Mesodermal cell (in vitro differentiated cells): Measurements from ENCODE around the gene DGAT2.

ENCODE experiments used
- H3K27ac ChIP-seq: 2 replicates; pipeline ENCODE4 v1.7.0; 2013; ENCODE audit warnings: mild to moderate bottlenecking, low read depth, low read length, moderate library complexity; ENCODE audit not compliant: severe bottlenecking
- H3K36me3 ChIP-seq: 2 replicates; pipeline ENCODE4 v1.7.1; 2013; ENCODE audit warnings: mild to moderate bottlenecking, low read length, moderate library complexity; ENCODE audit not compliant: control insufficient read depth, insufficient read depth
- H3K4me1 ChIP-seq: one replicate; pipeline ENCODE4 v1.7.1; 2013; ENCODE audit warnings: mild to moderate bottlenecking, low read length; ENCODE audit not compliant: insufficient read depth, control insufficient read depth, poor library complexity, severe bottlenecking
- H3K4me3 ChIP-seq: 2 replicates; pipeline ENCODE4 v1.7.0; 2013; ENCODE audit warnings: low read length, control low read depth, mild to moderate bottlenecking; ENCODE audit not compliant: insufficient read depth, poor library complexity, severe bottlenecking; ENCODE audit errors: extremely low read depth
- H3K9me3 ChIP-seq: 2 replicates; pipeline ENCODE4 v1.7.1; 2013; ENCODE audit warnings: mild to moderate bottlenecking, low read length, moderate library complexity; ENCODE audit not compliant: control insufficient read depth
- WGBS, 2 experiments: methylation state at CpG; one replicate each; pipeline ENCODE4 v1.1.5; 2013; ENCODE audit warnings: missing lambda C conversion rate in 2 of 2; ENCODE audit not compliant: insufficient coverage in 2 of 2; 5-methylcytosine and 5-hydroxymethylcytosine counted together

Gene DGAT2

DNA sequence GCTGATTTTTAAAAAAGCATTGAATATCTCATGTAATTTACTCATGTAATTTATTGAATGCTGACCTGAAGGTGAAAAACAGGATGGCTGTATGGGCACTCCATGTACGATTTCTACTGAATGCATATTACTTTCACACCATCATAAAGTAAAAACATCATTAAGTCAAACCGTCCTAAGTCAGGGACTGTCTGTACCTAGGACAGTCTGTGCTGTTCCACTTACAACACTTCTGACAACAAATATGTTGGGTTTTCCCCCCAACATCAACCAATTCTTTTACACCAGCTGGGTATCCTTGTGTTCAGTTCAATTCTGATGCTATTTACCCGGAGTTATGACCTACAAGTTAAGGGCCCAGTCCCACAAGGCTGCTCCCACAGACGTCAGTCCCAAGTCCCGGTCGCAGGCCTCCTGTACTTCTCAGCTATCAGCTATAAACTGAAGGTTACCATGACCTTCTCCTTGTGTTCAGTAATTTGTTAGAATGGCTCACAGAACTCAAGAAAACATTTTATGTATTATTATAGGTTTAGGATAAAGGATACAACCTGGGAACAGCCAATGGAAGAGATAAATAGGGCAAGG lies 63.4 kb downstream of the DGAT2 start:
- Histone ChIP-seq H3K4me3 (no peak overlapping the region), H3K36me3 (no peaks in the 10 kb centered on the region), H3K4me1 (peaks cover 9% of the 10 kb centered on the region), H3K9me3 (no peaks in the 10 kb centered on the region), H3K27ac (no peak overlapping the region)
- 98 to 100% methylated on average over 5 to 6 of the region's 6 CpGs for WGBS, 2 experiments

DNA sequence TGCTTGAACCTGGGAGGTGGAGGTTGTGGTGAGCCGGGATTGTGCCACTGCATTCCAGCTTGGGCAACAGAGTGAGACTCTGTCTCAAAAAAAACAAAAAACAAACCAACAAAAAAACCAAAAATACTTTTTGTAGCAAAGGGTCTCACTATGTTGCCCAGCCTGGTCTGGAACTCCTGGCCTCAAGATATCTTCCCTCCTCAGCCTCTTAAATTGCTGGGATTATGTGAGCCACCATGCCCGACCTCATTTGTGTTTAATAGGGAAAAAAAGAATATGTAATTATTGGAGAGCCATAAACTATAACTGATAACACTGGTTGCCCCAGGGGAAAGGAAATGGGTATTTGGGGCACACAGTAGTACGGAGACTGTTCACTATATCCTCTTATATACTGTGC lies 66.2 kb downstream of the DGAT2 start:
- peaks cover 5% of the 10 kb centered on the region for H3K4me1 ChIP-seq
- H3K4me3 ChIP-seq, result no peak overlapping the region
- no peaks in the 10 kb centered on the region for H3K9me3 ChIP-seq
- peaks cover 6% of the 10 kb centered on the region for H3K36me3 ChIP-seq
- H3K27ac ChIP-seq, result no peak overlapping the region
- no CpG with 5 or more reads among the region's 3 CpGs for WGBS, 2 experiments

DNA sequence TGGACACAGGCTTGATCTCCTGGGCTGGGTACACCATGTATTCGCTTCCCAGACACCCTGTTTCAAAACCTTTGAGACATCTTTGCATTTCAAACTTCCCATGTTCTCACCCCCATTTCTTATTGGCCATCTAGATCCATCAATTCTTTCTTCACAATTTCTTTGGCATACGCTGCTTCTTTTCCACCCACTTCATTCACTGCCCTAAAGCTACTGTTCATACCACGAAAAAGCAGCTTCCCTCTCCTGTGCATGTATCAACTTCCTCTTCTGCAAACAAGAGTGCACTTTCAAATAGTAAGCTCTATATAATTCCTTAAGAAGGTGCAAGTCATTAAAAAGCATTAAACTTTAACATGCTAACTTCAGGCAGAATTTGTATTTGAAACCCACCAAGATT lies 67.8 kb downstream of the DGAT2 start:
- WGBS, 2 experiments, result 88 to 96% methylated on average over 2 to 3 of the region's 3 CpGs
- Histone ChIP-seq H3K4me3 (no peak overlapping the region), H3K9me3 (no peaks in the 10 kb centered on the region), H3K4me1 (peaks cover 5% of the 10 kb centered on the region), H3K36me3 (peaks cover 6% of the 10 kb centered on the region), H3K27ac (no peak overlapping the region)

DNA sequence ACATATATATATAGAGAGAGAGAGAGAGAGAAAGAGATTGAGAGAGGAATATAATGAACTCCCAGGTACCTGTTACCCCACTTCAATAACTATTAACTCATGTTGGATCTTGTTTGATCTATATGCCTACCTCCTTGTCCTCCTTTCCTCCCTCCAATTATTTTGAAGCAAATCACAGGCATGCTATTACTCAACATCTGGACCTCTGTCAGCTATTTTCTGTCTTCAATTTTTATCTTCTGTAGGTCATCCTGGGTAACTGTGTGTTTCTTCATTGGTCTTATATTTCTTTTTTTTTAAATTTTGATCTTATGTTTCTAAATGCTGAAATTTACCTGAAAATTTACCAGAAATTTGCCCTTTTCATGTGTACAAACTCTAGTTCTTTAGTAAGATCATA lies 71.3 kb downstream of the DGAT2 start:
- Histone ChIP-seq H3K4me3 (no peak overlapping the region), H3K27ac (no peak overlapping the region), H3K36me3 (peaks cover 6% of the 10 kb centered on the region), H3K4me1 (no peaks in the 10 kb centered on the region), H3K9me3 (no peaks in the 10 kb centered on the region)

DNA sequence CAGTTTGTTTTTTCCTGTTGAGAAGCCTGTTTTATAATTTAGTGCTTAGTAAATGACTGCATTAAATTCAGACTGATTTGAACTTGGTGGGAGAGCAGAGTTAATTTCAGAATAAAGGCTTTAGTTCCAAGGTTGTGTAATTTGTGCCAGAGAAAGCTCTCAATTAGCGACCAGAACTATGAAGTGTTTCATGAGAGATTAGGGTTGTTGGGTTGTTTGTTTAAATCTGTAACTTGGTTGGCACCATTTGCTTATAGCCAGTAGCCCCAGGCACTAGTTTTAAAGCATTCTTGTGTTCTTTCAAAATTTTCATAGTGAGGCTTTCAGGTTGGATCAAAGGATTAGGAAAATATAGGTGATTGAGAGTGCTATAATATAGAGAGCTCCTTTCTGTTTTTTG lies 71.9 kb downstream of the DGAT2 start:
- H3K4me3 ChIP-seq, result no peak overlapping the region
- WGBS, 2 experiments, result 100% methylated on average over 1 of the region's 1 CpG; no CpG with 5 or more reads in 1 of the 2 experiments
- no peaks in the 10 kb centered on the region for H3K4me1 ChIP-seq
- H3K9me3 ChIP-seq, result peaks cover 3% of the 10 kb centered on the region
- peaks cover 6% of the 10 kb centered on the region for H3K36me3 ChIP-seq
- H3K27ac ChIP-seq, result no peak overlapping the region

DNA sequence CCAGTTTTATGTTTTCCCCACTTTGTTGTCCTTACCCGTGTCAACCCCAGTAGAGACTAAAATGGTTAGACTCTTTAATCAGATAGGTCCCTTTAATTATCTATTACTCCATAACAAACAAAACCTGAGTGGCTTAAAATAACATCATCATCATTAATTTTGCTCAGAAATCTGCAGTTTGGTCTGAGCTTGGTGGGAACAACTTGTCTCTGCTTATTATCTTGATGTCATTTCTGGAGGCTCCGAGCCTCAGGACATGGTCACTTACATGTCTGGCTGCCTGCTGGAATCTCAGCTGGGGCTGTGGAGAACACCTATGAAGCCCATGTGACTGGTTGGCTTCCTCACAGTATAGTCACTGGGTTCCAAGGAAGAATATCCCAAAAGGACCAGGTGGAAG lies 73.2 kb downstream of the DGAT2 start:
- no peaks in the 10 kb centered on the region for H3K4me1 ChIP-seq
- H3K36me3 ChIP-seq, result peaks cover 6% of the 10 kb centered on the region
- H3K27ac ChIP-seq, result no peak overlapping the region
- 80 to 86% methylated on average over 1 of the region's 2 CpGs for WGBS, 2 experiments
- peaks cover 3% of the 10 kb centered on the region for H3K9me3 ChIP-seq
- no peak overlapping the region for H3K4me3 ChIP-seq

DNA sequence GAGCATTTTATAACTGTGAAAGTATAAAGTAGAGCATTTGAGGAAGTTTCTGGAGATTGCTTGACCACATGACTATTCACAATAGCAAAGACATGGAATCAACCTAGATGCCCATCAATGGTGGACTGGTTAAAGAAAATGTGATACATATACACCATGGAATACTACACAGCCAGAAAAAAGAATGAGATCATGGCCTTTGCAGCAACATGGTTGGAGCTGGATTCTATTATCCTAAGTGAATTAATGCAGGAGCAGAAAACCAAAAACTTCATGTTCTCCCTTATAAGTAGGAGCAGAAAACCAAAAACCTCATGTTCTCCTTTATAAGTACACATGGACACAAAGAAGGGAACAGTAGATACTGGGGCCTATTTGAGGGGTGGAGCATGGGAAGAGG lies 76.7 kb downstream of the DGAT2 start:
- Histone ChIP-seq H3K9me3 (peaks cover 3% of the 10 kb centered on the region), H3K4me1 (peaks cover under 1% of the 10 kb centered on the region), H3K4me3 (no peak overlapping the region), H3K27ac (no peak overlapping the region), H3K36me3 (no peaks in the 10 kb centered on the region)

DNA sequence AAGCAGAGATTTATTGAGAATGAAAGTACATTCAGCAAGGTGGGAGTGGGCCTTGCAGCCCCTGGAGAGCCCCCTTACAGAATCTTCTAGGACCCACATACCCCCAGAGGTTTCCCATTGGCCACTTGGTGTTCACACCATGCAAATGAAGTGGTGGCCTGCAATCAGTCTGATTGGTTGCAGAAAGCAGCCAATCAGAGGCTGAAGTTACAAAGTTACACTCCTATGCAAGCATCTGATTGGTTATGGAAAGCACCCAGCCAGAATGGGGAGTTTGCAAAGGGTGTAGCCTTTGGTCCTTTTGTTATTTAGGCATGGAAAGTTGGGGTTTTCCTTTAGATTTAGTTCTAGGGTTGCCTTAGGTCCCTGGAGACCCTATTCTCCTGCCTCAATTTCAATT lies 81.3 kb downstream of the DGAT2 start:
- H3K36me3 ChIP-seq, result peaks cover 4% of the 10 kb centered on the region
- H3K4me1 ChIP-seq, result peaks cover 9% of the 10 kb centered on the region
- H3K9me3 ChIP-seq, result peaks cover 3% of the 10 kb centered on the region
- H3K4me3 ChIP-seq, result no peak overlapping the region
- no peak overlapping the region for H3K27ac ChIP-seq

DNA sequence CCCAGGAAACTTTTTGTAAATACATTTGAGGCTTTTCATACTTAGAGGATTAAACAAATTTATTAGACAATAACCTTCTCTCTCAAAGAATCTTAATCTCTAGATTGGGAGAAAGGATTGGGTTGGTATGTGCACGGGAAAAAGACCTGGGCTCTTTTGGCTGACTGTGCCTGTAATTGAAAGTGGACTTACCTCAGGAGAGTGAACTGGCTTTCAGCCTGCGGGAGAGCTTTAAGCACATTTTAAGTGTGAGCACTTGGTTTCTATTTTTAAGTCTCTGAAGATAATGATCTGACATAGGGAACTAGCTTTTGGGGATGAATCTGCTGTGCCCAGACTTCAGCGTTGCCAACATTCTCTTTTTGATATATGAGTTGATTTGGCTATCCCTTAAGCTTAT lies 82.2 kb downstream of the DGAT2 start:
- H3K36me3 ChIP-seq, result peaks cover 4% of the 10 kb centered on the region
- H3K27ac ChIP-seq, result no peak overlapping the region
- H3K9me3 ChIP-seq, result no peaks in the 10 kb centered on the region
- H3K4me1 ChIP-seq, result peaks cover 9% of the 10 kb centered on the region
- no peak overlapping the region for H3K4me3 ChIP-seq
- WGBS, 2 experiments, result 92 to 100% methylated on average over 3 of the region's 3 CpGs
